ENCODE measurements around the gene FBXO42.

DNA sequence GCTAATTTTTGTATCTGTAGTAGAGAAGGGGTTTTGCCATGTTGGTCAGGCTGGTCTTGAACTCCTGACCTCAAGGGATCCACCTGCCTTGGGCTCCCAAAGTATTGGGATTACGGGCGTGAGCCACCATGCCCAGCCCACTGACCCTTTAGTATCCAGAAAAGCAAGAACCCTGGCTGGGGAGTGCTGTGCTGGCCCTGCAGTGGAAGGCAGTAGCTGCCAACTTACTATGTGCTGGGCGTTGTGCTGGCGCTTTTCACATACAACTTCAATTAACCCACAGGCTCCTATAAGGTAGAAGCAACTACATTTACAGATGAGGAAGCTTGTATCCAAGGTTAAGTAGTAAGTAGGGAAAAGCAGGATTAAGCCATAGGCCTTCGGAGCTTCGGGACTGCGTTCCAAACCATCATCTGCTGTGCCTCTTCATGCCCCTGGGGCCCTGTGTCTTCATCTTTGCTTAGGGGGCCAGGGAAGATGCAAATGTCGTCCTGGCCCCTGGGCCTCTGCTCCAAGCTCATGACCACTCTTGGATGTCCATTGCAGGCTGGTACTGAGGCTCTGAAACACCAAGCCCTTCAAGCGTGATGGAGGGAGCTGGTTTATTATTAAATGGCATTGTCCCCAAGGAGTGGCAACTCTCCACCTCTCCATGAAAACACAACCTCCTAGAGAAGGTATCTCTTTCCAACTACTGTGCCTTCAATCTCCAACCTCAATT lies 106.6 kb downstream of the FBXO42 start:
- TF ChIP-seq, protein P1, sequence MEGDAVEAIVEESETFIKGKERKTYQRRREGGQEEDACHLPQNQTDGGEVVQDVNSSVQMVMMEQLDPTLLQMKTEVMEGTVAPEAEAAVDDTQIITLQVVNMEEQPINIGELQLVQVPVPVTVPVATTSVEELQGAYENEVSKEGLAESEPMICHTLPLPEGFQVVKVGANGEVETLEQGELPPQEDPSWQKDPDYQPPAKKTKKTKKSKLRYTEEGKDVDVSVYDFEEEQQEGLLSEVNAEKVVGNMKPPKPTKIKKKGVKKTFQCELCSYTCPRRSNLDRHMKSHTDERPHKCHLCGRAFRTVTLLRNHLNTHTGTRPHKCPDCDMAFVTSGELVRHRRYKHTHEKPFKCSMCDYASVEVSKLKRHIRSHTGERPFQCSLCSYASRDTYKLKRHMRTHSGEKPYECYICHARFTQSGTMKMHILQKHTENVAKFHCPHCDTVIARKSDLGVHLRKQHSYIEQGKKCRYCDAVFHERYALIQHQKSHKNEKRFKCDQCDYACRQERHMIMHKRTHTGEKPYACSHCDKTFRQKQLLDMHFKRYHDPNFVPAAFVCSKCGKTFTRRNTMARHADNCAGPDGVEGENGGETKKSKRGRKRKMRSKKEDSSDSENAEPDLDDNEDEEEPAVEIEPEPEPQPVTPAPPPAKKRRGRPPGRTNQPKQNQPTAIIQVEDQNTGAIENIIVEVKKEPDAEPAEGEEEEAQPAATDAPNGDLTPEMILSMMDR (IDR thresholded peaks at IDR 0.05; ENCODE audit: low read depth, low read length, missing input control) = no peak
- TF ChIP-seq EGR1 (IDR thresholded peaks at IDR 0.05; ENCODE audit: low read depth in 2 of 2) = no peak
- TF ChIP-seq, protein P2, sequence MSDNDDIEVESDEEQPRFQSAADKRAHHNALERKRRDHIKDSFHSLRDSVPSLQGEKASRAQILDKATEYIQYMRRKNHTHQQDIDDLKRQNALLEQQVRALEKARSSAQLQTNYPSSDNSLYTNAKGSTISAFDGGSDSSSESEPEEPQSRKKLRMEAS (IDR thresholded peaks at IDR 0.05) = no peak
